Mesendoderm (in vitro differentiated cells): ENCODE measurements around the gene SLC25A30.

Experiments
- DNase-seq: peaks from one replicate; pipeline ENCODE4 v3.0.0; 2013
- H2AK5ac ChIP-seq: 2 replicates; pipeline ENCODE4 v1.6.1; 2013; ENCODE audit warnings: low read length, inconsistent platforms
- H2BK120ac ChIP-seq: 2 replicates; pipeline ENCODE4 v1.6.1; 2013; ENCODE audit warnings: low read depth, mild to moderate bottlenecking, low read length, moderate library complexity, mixed read lengths
- H2BK15ac ChIP-seq: replicated peaks from 2 replicates; pipeline ENCODE4 v1.6.1; 2013; ENCODE audit warnings: low read depth, mild to moderate bottlenecking, moderate library complexity
- H2BK5ac ChIP-seq: 2 replicates; pipeline ENCODE4 v1.6.1; 2013; ENCODE audit warnings: low read length, inconsistent platforms
- H3K18ac ChIP-seq: 2 replicates; pipeline ENCODE4 v1.6.1; 2013; ENCODE audit warnings: mild to moderate bottlenecking, low read length, mixed read lengths
- H3K23ac ChIP-seq: one replicate; pipeline ENCODE4 v1.6.1; 2013; ENCODE audit warnings: low read length
- H3K27ac ChIP-seq: 2 replicates; pipeline ENCODE4 v1.5.1; 2013; ENCODE audit warnings: low read depth, mild to moderate bottlenecking, inconsistent platforms, low read length, moderate library complexity
- H3K27me3 ChIP-seq: 2 replicates; pipeline ENCODE4 v1.6.1; 2013; ENCODE audit warnings: low read length, control low read depth, mild to moderate bottlenecking, inconsistent platforms; ENCODE audit not compliant: insufficient read depth, poor library complexity
- H3K36me3 ChIP-seq: 2 replicates; pipeline ENCODE4 v1.6.1; 2013; ENCODE audit warnings: low read length, inconsistent platforms; ENCODE audit not compliant: control insufficient read depth, insufficient read depth
- H3K4ac ChIP-seq: one replicate; pipeline ENCODE4 v1.6.1; 2013; ENCODE audit warnings: low read depth, mild to moderate bottlenecking, low read length, moderate library complexity
- H3K4me1 ChIP-seq: 2 replicates; pipeline ENCODE4 v1.6.1; 2013; ENCODE audit warnings: low read depth, low read length, inconsistent platforms; ENCODE audit not compliant: control insufficient read depth
- H3K4me2 ChIP-seq: 2 replicates; pipeline ENCODE4 v1.6.1; 2013; ENCODE audit warnings: low read length
- H3K4me3 ChIP-seq: 2 replicates; pipeline ENCODE4 v1.5.1; 2013; ENCODE audit warnings: mild to moderate bottlenecking, low read length
- H3K56ac ChIP-seq: one replicate; pipeline ENCODE4 v1.6.1; 2013; ENCODE audit warnings: low read length
- H3K79me1 ChIP-seq: 2 replicates; pipeline ENCODE4 v1.6.1; 2013; ENCODE audit warnings: low read length, inconsistent platforms
- H3K79me2 ChIP-seq: 2 replicates; pipeline ENCODE4 v1.6.1; 2013; ENCODE audit warnings: mild to moderate bottlenecking, low read length; ENCODE audit not compliant: control insufficient read depth, insufficient read depth
- H3K9ac ChIP-seq: 2 replicates; pipeline ENCODE4 v1.6.1; 2013; ENCODE audit warnings: low read length, inconsistent platforms
- H4K5ac ChIP-seq: one replicate; pipeline ENCODE4 v1.6.1; 2013; ENCODE audit warnings: low read length
- H4K8ac ChIP-seq: one replicate; pipeline ENCODE4 v1.6.1; 2013; ENCODE audit warnings: low read depth, mild to moderate bottlenecking, control low read depth, low read length, moderate library complexity
- WGBS: extraction: QIAGEN DNeasy Blood & Tissue Kit; methylation state at CpG from one replicate; pipeline ENCODE4 v1.1.7; 2013; ENCODE audit warnings: low lambda C conversion rate, missing lambda C conversion rate; ENCODE audit not compliant: insufficient coverage; ENCODE audit errors: extremely low coverage; 5-methylcytosine and 5-hydroxymethylcytosine counted together

SLC25A30 gene

GRCh38 chr13:45372189-45373161 is 45.7 kb downstream of the SLC25A30 start:
- Histone ChIP-seq H2AK5ac (no peak overlapping the region), H4K5ac (no peak overlapping the region), H3K4me2 (no peak overlapping the region), H3K27ac (no peak overlapping the region), H2BK15ac (no peak overlapping the region), H3K4me3 (no peak overlapping the region), H3K27me3 (no peaks in the 10 kb centered on the region), H3K4me1 (peaks cover 4% of the 10 kb centered on the region), H3K79me1 (no peaks in the 10 kb centered on the region), H2BK120ac (no peak overlapping the region), H3K18ac (no peak overlapping the region), H3K4ac (no peak overlapping the region), H3K23ac (no peak overlapping the region), H4K8ac (no peak overlapping the region), H2BK5ac (no peak overlapping the region), H3K79me2 (no peaks in the 10 kb centered on the region), H3K9ac (no peak overlapping the region), H3K56ac (peak overlapping the region; percentile 15), H3K36me3 (no peaks in the 10 kb centered on the region)
- DNase-seq = no peak
- WGBS = no CpG with 5 or more reads among the region's 24 CpGs

DNA sequence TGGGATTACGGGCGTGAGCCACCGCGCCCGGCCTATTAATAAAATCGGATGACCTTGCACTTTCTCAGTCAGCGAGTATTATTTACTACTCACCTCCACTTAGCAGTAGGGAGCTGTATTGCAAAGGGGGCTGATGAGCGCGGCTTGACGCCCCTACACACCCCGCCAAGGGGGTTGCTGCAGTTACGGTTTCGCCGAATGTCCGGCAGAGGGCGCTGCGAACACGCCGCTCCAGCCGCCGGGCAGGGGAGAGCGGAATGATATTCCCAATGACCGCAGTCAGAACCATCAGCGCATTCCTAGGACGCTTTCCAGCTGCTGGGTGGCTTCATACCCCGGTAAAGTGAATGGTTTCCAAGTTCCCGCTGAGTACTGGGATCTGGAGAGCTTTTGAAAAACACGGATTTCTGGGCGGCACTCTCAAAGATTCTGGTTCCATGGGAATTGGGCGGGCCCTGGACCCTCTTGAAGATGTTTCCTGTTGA is 47.2 kb downstream of the SLC25A30 start:
- no peak overlapping the region for H2AK5ac ChIP-seq
- no peaks in the 10 kb centered on the region for H3K79me1 ChIP-seq
- H3K56ac ChIP-seq = no peak overlapping the region
- no peak overlapping the region for H3K18ac ChIP-seq
- H3K23ac ChIP-seq = no peak overlapping the region
- peaks cover 4% of the 10 kb centered on the region for H3K4me1 ChIP-seq
- H3K9ac ChIP-seq = no peak overlapping the region
- DNase-seq = peak; percentile 90
- no peak overlapping the region for H4K8ac ChIP-seq
- no peak overlapping the region for H4K5ac ChIP-seq
- H3K4ac ChIP-seq = no peak overlapping the region
- WGBS = no CpG with 5 or more reads among the region's 30 CpGs
- H3K36me3 ChIP-seq = no peaks in the 10 kb centered on the region
- H2BK120ac ChIP-seq = no peak overlapping the region
- no peak overlapping the region for H3K4me2 ChIP-seq
- H3K27me3 ChIP-seq = no peaks in the 10 kb centered on the region
- no peak overlapping the region for H3K4me3 ChIP-seq
- no peak overlapping the region for H2BK15ac ChIP-seq
- H2BK5ac ChIP-seq = no peak overlapping the region
- H3K27ac ChIP-seq = no peak overlapping the region
- no peaks in the 10 kb centered on the region for H3K79me2 ChIP-seq

GRCh38 chr13:45369116-45369515 is 49.1 kb downstream of the SLC25A30 start:
- Histone ChIP-seq H2BK15ac (no peak overlapping the region), H3K27me3 (no peaks in the 10 kb centered on the region), H3K36me3 (no peaks in the 10 kb centered on the region), H3K79me1 (no peaks in the 10 kb centered on the region), H3K4ac (no peak overlapping the region), H3K18ac (no peak overlapping the region), H3K9ac (no peak overlapping the region), H3K4me3 (no peak overlapping the region), H4K8ac (no peak overlapping the region), H3K23ac (no peak overlapping the region), H3K79me2 (no peaks in the 10 kb centered on the region), H2BK120ac (no peak overlapping the region), H3K4me2 (no peak overlapping the region), H3K4me1 (peaks cover 4% of the 10 kb centered on the region), H2BK5ac (no peak overlapping the region), H3K56ac (no peak overlapping the region), H3K27ac (no peak overlapping the region), H2AK5ac (no peak overlapping the region), H4K5ac (no peak overlapping the region)
- peak; percentile 37 for DNase-seq
- WGBS = no CpG with 5 or more reads among the region's 4 CpGs

DNA sequence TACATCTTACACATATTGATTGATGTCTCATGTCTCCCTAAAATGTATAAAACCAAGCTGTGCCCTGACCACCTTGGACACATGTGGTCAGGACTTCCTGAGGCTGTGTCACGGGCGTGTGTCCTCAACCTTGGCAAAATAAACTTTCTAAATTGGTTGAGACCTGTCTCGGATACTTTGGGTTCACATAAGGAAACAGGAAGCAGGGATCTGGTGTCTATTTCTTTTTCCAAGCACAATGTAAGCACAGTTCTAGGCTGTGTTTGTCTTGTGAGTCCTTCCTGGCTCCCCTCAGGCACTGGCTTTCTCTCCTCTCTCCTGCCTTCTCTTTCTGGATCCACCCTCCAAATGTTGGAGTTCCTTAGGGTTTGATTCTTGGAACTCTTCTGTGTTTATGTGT is 49.6 kb downstream of the SLC25A30 start:
- Histone ChIP-seq H3K4me2 (no peak overlapping the region), H3K79me2 (no peaks in the 10 kb centered on the region), H3K4me1 (peaks cover 4% of the 10 kb centered on the region), H3K36me3 (no peaks in the 10 kb centered on the region), H3K4me3 (no peak overlapping the region), H3K9ac (no peak overlapping the region), H2BK15ac (no peak overlapping the region), H3K79me1 (no peaks in the 10 kb centered on the region), H3K27ac (no peak overlapping the region), H3K23ac (no peak overlapping the region), H2AK5ac (no peak overlapping the region), H3K4ac (no peak overlapping the region), H3K56ac (no peak overlapping the region), H2BK5ac (no peak overlapping the region), H3K27me3 (no peaks in the 10 kb centered on the region), H4K5ac (no peak overlapping the region), H4K8ac (no peak overlapping the region), H2BK120ac (no peak overlapping the region), H3K18ac (no peak overlapping the region)
- no CpG with 5 or more reads among the region's 3 CpGs for WGBS
- DNase-seq = no peak

- Histone ChIP-seq H3K4ac (no peak overlapping the region), H3K27me3 (no peaks in the 10 kb centered on the region), H2BK15ac (no peak overlapping the region), H3K27ac (no peak overlapping the region), H3K4me1 (peaks cover 4% of the 10 kb centered on the region), H3K18ac (no peak overlapping the region), H4K5ac (no peak overlapping the region), H2BK120ac (no peak overlapping the region), H3K56ac (no peak overlapping the region), H2AK5ac (no peak overlapping the region), H3K9ac (no peak overlapping the region), H3K4me3 (no peak overlapping the region), H3K23ac (no peak overlapping the region), H4K8ac (no peak overlapping the region), H3K79me1 (no peaks in the 10 kb centered on the region), H2BK5ac (no peak overlapping the region), H3K4me2 (no peak overlapping the region), H3K36me3 (no peaks in the 10 kb centered on the region), H3K79me2 (no peaks in the 10 kb centered on the region)
- DNase-seq = no peak
- no CpG with 5 or more reads among the region's 4 CpGs for WGBS
These were observed 50.2 kb downstream of the SLC25A30 start for GRCh38 chr13:45368005-45368404.
